GM21528 (cell line): Measurements from ENCODE around the gene PPCDC.
A peak's percentile ranks its signal among the peaks of the same experiment; 100 is the strongest.

Experiments used
- ATAC-seq: cut with Tn5 transposase; IDR thresholded peaks from one replicate; pipeline ENCODE4 v1.9.1; 2021; ENCODE audit warnings: mild to moderate bottlenecking, moderate library complexity; ENCODE audit not compliant: unreplicated experiment, low FRiP score

Gene PPCDC

DNA sequence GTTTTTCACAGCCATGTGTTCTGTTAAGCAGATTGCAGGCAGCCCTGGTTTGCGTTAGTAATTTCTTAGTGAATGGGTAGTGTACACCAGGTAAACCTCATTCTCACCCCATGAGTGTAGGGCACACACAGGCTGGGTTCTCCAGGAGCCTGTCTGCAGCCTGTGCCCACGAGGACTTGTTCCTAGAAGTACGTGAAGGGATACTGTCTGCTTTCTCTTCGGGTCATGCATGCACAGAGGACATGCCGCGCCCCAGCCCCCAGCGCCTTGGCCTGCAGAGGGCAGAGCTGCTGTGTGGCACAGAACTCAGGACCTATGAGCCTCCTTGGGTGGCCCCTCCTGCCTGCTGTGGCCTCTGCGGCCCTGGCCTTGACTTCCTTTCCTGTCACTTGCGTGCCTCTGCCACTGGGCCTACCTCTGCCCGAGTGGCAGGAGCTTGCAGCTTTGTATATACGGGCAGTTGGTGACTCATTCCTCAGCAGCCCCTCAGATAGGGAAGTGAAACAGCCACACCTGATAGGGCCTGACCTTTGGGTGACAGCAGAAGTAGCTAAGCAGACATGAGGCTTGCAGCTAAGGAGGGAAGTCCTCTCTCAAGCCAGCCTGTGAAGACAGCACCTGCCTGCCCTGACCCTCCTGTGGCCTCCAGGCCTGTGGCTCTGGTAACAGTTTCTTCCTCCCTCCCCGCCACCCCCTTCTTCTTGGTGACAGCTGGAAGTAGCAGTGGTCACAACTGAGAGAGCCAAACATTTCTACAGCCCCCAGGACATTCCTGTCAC is 19.5 kb downstream of the PPCDC start:
- peak; percentile 73 for ATAC-seq

DNA sequence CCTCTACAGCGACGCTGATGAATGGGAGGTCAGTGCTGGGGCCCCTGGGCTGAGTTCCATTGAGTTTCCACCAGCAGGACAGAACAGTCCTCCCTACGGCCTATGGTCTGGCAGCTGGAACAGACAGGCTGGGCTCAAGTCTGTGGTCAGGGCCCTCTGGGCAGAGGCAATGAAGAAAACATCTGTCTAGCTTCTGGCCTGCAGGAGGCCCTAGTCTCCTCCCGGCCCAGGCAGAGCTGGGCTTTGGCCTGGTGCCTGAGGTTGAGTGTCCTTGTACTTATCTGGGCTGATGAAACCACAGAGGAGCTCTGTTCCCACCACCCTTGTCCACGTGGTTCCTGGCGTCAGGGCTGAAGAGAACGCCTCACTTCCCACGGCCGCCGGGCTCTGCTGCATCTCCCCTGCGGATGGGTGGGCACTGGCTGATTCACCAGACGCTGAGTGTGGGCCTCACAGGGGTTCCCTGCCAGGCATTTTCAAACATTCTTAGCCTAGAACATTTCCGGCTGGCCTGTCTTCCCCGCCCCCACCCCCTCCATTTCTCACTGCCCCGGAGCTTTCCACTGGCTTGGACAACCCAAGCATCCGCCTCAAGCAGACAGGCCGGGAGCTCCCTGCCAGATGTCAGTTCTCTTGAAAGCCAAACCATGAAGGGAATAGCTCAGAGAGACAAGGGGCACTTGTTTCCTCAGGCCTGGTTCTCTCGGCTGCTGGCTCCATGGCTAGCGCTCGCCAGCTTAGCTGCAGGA is 20.3 kb downstream of the PPCDC start:
- ATAC-seq: peak; percentile 30

DNA sequence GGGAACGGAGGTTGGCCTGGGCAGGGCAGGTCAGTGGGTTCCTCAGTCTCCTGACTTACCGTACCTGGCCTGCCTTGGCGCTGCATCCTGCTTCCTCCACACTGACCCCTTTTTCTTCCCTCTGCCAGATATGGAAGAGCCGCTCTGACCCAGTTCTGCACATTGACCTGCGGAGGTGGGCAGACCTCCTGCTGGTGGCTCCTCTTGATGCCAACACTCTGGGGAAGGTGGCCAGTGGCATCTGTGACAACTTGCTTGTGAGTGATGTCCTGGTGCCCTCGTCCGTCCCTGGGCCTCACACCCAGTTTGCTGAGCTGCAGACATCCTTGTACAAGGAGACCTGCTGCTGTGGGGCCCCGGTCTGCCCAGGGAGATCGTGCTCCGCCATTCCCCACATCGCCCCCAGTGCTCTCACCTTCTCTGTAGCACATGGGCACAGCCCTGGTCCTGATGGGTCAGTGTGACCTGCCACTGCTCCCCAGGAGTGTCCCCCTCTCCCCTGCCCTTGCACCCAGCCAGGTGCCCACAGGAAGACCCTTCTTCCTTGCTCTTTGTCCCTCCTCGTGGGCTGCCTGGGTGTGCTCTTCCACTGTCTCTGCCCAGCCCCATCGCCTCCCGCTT is 21.0 kb downstream of the PPCDC start:
- ATAC-seq: no peak

DNA sequence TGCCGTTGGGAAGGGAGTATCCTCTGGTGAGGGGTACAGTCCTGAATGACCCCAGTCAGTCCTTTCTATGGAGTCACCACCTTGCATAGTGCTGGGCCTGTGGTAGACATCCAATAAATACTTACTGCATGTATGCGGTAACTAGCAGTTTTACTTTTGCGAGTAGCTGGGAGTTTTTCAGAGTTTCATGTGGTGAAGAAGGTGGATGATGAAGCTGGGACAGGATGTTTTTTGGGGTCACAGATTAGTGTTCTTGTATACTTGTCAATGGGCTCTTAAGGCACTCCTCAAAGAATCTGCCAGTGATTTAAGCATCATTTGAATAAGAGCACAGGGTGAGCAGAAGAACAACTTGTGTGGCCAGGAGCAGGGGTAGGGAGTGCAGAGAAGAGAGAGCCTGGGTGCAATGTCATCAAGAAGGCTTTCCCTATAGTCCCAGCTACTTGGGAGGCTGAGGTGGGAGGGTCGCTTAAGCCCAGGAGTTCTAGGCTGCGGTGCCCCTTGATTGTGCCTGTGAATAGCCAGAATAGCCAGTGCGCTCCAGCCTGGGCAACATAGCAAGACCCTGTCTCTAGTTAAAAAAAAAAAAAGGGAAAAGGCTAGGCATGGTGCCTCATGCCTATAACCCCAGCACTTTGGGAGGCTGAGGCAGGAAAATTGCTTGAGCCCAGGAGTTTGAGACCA is 22.1 kb downstream of the PPCDC start:
- ATAC-seq: no peak

DNA sequence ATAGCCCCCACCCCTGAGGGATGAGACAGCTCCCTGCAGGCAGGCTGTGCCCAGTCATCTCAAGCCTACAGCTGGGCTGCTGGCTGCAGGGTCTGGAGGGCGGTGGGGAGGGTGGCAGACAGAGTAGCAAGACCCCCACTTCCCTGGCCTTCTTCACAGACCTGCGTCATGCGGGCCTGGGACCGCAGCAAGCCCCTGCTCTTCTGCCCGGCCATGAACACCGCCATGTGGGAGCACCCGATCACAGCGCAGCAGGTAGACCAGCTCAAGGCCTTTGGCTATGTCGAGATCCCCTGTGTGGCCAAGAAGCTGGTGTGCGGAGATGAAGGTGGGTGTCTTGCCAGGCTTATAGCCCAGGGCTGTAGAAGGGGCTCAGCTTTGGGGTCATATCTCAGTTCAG is 25.0 kb downstream of the PPCDC start:
- no peak for ATAC-seq

DNA sequence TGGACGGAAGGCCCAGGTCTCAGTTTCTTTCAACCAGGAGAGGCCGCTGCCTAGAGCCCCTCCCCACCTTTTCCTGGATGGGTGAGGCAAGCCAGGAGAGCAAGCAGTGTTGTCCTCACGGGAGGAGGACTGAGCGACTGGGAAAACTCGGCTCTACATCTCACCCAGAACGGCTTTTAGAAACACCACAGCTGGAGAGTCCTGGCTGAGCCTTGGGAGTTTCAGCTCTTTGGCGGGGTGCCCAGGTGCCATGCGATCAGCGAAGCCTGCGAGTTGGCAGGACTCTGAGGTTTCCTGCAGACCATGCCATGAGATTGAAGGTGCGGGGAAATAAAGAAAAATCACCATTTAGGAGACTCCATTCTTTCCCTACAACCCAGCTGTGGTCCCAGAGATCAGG is 26.0 kb downstream of the PPCDC start:
- no peak for ATAC-seq

DNA sequence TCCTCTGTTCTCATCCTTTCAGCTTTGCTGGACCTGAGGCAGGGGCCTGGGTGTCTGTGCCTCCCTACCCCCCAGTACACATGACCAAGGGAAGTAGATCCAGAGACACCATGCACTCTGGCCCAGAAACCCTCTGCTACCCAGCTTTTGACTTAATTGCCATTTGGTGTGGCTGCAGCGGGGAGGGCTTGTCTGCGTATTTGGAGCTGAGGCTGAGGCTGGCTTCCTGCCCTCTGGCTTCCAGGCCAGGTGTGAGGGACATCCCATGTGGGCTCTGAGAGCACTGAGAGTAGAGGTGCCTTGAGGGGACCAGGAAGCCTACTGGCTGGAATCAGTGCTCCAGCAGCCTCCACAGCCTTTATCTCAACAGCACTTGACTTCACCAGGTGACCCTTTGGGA is 26.9 kb downstream of the PPCDC start:
- no peak for ATAC-seq

DNA sequence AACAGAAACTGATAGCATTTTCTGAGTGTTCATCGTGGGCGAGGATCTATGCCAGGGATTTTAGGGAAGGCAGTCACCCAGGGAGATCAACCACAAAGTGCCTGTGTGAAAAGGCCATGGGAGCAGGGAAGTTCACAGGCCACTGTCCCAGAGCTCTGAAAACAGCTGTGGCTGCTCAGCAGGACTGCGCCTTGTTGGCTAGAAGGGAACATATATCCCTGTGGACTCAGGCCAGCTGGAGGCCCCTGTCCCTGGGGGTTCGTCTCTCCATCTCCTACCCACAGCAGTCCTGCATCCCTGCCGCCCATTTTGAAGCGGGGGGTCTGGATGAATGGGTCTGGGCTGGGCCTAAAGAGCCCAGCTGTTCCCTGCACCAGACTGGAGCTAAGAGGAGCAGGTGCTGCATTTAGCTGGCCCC is 27.8 kb downstream of the PPCDC start:
- no peak for ATAC-seq

DNA sequence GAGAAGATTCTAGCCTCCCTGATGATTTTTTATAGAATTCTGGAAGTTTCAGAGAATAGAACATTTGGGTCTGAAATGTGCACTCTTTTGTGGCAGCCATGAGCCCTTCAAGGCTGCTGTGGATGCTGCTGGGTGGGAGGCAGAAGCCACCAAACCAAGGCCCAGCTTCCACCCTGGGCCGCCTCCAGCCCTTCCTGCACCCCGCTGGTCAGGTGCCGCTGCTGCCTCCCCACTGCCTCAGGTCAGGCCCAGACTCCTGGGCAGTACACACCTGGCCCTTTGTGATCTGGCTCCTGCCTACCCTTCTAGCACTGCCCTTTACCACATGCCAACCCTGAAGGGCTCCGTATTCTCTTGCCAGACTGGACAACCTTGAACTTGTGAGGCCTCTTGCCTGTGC is 28.3 kb downstream of the PPCDC start:
- no peak for ATAC-seq

DNA sequence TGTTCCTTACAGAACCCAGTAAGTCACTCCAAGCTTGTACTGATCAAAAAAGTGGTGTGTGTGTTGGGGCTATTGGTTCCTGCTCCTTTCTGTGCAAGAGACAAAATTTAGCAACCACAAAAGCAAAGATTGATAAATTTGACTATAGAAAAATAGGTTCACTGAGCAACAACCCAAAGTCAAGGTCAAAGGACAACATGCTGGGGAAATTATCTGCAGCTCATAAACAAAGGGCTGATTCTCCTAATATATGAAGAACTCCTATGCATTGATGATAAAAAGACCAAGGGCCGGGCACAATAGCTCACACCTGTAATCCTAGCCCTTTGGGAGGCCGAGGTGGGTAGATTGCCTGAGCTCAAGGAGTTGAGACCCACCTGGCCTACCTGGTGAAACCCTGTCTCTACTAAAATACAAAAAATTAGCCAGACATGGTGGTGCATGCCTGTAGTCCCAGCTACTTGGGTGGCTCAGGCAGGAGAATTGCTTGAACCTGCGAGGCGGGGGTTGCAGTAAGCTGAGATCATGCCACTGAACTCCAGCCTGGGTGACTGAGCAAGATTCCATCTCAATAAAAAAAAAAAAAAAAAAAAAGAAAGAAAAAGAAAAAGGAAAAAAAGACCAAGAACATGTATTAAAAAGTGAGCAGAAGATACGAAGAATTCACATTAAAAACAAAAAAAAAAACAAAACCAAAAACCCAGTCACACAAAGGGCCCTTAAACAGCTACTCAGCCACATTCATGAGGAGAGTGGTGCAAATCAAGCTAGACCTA is 29.8 kb downstream of the PPCDC start:
- ATAC-seq: no peak

DNA sequence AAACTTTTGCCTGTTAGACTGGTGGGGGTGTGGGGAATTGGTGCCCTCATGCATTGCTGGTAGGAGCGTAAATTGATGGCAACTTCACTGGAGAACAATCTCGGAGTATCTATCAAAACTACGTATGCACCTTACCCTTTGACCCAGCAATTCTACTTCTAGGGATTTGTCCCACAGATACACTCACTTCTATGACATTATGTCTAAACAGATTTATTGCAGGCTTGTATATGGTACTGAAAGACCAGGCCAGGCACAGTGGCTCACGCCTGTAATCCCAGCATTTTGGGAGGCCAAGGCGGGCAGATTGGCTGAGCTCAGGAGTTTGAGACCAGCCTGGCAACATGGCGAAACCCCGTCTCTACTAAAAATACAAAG is 30.3 kb downstream of the PPCDC start:
- no peak for ATAC-seq

DNA sequence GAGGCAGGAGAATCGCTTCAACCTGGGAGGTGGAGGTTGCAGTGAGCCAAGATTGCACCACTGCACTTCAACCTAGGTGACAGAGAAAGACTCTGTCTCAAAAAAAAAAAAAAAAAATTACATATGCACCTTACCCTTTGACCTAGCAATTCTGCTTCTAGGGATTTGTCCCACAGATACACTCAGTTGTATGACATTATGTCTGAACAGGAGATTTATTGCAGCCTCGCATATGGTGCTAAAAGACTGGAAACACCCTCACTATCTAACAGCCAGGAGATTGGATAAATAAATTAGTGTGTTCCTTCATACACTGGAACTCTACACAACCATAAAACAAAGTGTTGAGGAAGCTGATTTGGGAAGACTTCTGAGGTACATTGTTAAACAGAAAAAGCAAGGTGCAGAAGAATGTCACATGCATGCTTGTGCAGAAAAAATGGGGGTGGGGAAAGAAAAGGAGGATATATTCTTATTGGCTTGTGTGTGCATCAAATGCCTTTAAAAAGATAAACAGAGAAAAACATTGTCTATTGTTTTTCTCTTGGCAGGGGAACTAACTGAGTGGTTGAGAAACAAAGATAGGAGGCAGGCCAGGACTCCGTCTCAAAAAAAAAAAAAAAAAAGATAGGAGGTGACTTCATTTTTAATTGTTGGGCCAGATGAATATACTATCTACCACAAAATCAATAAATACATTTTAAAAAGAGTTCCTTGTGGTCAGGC is 30.9 kb downstream of the PPCDC start:
- no peak for ATAC-seq

DNA sequence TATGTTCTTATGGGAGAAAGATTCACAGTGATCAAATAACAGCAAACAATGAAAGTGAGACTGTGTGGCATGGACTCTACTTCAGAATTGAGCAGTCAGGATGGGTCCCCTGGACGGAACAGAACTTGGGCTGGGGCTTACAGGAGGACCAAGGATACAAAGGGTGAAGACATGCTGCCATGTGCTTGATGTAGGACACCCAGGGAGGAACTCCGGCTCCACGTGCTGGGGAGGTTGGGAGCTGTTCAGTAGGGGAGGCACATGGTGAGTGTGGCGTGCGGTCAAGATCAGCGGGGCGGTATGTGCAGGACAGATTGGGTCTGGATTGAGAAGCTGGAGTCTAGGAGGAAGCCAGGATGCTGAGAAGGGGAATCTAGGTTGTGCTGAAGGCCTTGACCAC is 32.6 kb downstream of the PPCDC start:
- no peak for ATAC-seq

DNA sequence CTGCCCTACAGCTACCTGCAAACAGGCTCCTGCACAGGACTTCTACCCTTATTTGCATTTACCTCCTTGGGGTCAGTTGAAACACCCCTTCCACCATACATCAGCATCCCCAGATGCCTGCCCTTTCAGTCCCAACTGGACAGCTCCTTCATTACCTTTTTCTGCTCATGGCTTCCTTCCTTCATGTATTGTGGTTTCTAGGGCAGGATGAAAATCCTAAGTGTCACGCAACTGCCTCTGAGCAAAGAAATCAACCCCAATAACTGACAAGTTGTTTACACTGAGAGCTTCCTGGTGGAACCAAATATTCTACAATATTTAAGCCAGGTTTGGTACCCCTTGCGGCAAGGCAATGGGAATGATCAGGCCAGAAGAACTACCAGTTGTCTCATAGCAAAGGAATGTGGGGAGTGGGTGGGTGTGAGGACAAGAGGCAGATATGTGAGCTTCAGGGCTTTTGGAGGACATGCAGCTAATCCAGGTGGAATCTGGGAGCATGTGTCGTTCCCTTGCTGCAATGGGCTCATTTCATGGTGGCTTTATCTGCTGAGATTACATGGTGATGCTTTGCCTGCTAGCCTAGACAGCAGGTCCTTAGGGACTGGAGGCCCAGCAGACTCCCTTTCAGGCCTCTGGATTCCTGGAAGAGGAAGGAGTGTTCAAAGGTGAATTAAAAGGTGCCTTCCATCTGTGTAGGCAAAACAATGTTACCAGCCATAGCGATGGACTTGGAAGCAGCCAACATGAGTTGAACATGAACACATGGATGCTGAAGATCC is 34.9 kb downstream of the PPCDC start:
- ATAC-seq: no peak

DNA sequence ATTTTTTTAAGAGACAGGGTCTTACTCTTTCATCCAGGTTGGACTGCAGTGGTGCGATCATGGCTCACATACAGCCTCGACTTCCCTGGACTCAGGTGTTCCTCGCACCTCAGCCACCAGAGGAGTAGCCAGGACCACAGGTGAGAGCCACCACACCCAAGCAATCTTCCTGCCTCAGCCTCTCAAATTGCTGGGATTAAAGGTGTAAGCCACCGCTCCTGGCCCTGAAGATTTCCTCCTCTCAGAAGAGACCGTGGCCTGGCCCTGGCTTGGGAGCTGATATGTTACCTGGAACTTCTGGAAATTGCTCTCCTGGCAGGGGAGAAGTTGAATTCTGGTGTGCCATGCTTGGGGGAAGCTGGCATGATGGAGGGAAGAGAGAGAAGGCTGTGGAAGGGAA is 36.2 kb downstream of the PPCDC start:
- no peak for ATAC-seq

DNA sequence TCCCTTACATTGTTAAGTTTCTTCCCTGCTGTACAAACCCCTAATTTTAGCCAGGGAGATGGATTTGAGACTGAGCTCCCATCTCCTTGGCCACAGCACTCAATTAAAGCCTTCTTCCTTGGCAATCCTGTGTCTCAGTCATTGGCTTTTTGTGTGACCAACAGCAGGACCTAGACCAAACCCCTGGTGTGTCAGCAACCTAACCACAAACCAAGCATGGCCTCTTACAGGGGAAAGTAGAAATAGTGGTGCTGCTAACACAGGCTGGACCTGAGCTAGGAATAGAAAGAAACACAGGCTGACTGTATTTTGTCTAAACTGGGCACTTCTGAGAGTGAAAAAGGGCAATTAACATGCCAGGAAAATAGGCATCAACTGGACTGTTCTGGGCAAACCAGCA is 37.9 kb downstream of the PPCDC start:
- ATAC-seq: no peak

DNA sequence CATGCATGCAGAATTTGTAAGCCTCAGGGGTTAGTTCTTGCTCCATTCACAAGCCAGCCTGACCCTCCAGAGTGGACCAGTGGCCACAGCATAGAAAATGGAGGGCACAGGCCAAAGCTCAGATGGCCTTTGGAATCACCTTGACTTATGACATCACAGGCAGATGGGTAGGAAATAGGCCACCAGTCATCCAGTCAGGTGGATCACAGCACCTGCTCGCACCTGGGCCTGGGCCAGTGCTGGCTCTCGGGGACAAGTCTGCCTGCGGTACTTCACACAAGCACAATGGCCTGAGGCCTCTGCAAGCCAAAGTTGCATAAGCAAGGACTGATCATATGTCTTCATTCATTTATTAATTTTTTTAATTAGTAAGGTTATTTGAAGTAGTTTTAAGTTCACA is 39.3 kb downstream of the PPCDC start:
- no peak for ATAC-seq

DNA sequence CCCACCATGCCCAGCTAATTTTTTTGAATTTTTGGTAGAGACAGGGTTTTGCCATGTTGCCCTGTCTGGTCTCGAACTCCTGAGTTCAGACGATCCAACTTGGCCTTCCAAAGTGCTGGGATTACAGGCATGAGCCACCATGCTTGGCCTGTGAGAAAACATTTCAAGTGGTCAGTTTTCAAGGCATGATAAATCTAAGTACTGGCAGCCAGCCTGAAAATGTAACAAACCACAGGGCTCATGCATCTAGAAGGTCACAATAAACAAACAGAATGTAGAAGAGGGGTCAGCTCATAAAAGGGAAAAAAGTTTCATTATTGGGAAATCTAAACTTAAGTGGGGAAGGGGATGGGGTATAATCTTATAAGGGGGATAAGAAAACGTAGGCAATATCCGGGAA is 39.9 kb downstream of the PPCDC start:
- no peak for ATAC-seq

DNA sequence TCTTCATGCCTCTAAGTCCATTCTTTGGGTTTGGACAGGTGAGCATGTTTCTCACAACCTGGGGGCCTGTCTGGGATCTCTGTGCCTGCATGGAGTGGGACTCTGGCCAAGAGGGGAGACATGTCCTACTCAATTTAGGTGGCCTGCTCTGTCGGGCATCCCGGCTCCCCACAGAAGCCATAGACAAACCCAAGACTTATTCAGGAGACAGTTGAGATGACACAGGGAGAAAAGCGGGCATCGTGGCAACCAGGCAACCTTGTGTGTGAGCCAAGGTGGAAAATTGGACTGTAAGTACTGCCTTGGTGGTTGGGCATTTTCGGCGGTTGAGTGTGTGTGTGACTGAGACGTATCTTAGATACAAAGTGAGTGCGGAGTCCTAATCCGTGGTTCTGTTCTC is 40.5 kb downstream of the PPCDC start:
- no peak for ATAC-seq
